Upper lobe of left lung (tissue), 4 donors: ENCODE data around the gene LRRC1.

ENCODE experiments used
- CTCF ChIP-seq, 6 experiments: fragments of 450-650 bp in 4 of 6; fragments of 200-600 bp in 2 of 6; sonication (generic) in 2 of 6; IDR thresholded peaks; one replicate each; pipeline ENCODE4 v1.5.1; 2016 to 2019; ENCODE audit warnings: antibody characterized with exemption in 6 of 6
- POLR2A ChIP-seq, 4 donors: fragments of 450-650 bp; IDR thresholded peaks; one replicate each; pipeline ENCODE4 v1.5.1; 2016 to 2017; ENCODE audit warnings: antibody characterized with exemption in 4 of 4, mild to moderate bottlenecking in 2 of 4

GRCh38 chr6:53768636-53769035, 26.2 kb upstream of the LRRC1 start:
- TF ChIP-seq POLR2A (IDR thresholded peaks at IDR 0.05) = no peak
- TF ChIP-seq CTCF (IDR thresholded peaks at IDR 0.05) = no peak
